ENCODE measurements around the gene GAST. TPM values are rescaled to one million over a fixed set of nuclear protein-coding genes. Genes with fewer than 3 reads are reported as not detected.

GAST gene
- total and polyA plus RNA-seq, 12 donors, result not detected

DNA sequence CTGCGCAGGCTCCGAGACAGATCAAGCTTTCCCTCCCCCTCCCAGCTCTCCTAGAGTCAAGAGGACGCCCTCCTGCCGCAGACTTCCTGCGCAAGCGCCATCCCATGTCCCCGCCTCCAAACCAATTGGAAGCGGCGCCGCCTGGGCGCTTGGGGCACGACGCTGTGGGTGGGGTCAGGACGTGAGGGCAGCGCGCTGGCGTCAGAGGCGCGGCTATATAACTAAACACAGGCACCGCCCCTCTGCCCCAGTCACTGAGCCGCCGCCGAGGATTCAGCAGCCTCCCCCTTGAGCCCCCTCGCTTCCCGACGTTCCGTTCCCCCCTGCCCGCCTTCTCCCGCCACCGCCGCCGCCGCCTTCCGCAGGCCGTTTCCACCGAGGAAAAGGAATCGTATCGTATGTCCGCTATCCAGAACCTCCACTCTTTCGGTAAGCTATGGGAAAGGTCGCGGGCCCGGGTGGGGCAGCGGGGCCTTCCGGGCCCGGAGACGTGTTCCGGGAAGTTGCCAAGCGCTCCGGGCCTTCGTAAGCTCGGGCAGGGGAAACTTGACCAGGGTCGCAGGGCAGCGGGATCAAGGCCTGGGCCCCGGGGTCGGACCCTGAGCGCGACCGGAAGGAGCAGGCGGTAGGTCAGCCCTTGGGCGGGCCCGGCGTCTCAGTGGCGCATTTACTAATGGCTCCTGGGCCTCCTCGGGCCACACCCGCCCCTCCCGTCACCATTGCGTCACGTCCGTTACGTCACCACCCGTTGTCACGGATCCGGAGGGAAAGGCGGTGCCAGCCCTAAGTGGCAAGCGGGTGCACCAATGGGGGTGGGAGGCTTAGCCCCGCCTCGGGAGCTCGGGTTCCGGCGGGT is 23.3 kb upstream of the GAST start, which contains the start of gene EIF1:
Gene EIF1 (plus strand): TSS at position 245 of the 856 bp plus-strand sequence. CDS start 154 bp downstream, at position 399.
- DNase-seq, result peak; percentile 100
- WGBS, 4 donors, result 0 to 1% (median 0%) methylated on average over 12 to 81 of the region's 81 CpGs

DNA sequence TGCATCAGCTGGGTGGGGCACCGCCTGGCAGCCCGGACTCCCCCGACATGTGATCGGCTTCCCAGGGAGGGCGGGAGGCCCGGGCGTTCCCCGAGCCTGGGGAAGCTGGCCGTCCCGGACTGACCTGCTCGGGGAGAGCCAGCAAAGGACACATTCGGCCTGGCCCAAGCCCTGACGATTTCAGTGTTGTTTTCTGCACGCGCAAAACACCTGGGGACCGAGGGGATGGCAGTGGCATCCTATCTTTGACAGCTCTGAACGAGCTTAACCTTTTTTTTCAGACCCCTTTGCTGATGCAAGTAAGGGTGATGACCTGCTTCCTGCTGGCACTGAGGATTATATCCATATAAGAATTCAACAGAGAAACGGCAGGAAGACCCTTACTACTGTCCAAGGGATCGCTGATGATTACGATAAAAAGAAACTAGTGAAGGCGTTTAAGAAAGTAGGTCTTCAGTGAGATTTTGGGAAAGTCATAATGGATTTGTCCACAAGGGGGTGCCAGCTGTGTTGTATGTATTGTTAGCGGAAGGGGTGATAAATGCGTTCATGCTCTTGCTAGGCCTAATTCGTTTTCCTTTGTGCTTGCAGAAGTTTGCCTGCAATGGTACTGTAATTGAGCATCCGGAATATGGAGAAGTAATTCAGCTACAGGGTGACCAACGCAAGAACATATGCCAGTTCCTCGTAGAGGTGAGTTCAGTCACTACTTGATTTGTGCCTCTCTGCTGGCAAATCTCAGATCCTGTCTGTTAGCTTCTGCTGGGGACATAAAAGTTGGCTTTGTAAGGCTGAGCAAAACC is 22.4 kb upstream of the GAST start:
- no peaks in the 10 kb centered on the region for H3K9me3 ChIP-seq (replicated peaks in 1 of 3)
- H3K36me3 ChIP-seq (replicated peaks in 1 of 2), result peaks cover 0 to 53% of the 10 kb centered on the region in 2 donors
- 1 to 2% (median 2%) methylated on average over 11 to 27 of the region's 27 CpGs for WGBS, 4 donors
- peak in 5 of 7 donors; percentile 51 to 75 (median 65) for DNase-seq
- H3K27ac ChIP-seq, result peak overlapping the region; percentile 100
- intact Hi-C loops (cut with DNase I), result no loop called here
- peaks cover 13 to 34% of the 10 kb centered on the region in 2 donors for H3K4me1 ChIP-seq (replicated peaks in 1 of 2)
- TF ChIP-seq, protein P1, sequence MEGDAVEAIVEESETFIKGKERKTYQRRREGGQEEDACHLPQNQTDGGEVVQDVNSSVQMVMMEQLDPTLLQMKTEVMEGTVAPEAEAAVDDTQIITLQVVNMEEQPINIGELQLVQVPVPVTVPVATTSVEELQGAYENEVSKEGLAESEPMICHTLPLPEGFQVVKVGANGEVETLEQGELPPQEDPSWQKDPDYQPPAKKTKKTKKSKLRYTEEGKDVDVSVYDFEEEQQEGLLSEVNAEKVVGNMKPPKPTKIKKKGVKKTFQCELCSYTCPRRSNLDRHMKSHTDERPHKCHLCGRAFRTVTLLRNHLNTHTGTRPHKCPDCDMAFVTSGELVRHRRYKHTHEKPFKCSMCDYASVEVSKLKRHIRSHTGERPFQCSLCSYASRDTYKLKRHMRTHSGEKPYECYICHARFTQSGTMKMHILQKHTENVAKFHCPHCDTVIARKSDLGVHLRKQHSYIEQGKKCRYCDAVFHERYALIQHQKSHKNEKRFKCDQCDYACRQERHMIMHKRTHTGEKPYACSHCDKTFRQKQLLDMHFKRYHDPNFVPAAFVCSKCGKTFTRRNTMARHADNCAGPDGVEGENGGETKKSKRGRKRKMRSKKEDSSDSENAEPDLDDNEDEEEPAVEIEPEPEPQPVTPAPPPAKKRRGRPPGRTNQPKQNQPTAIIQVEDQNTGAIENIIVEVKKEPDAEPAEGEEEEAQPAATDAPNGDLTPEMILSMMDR (IDR thresholded peaks at IDR 0.05), result peak; percentile 48 to 83 (median 66)
- no peak for TF ChIP-seq POLR2A (IDR thresholded peaks at IDR 0.05)
- H3K4me3 ChIP-seq, result peak overlapping the region; percentile 74 to 100 (median 94)
- H3K27me3 ChIP-seq, result no peaks in the 10 kb centered on the region

More for the DNA sequence above, 23.3 kb upstream of the GAST start, which contains the start of gene EIF1:
- peak within 1 kb of the TSS; percentile 74 to 100 (median 94) for H3K4me3 ChIP-seq
- intact Hi-C loops (cut with DNase I), result no loop called here
- H3K9me3 ChIP-seq (replicated peaks in 1 of 3), result no peaks in the 10 kb centered on the region
- TF ChIP-seq, protein P1 (IDR thresholded peaks at IDR 0.05), result peak in 1 of 6 experiments; percentile 17
- TF ChIP-seq POLR2A (IDR thresholded peaks at IDR 0.05), result peak; percentile 100
- H3K36me3 ChIP-seq (replicated peaks in 1 of 2), result peaks cover 0 to 45% of the 10 kb centered on the region in 2 donors
- H3K27me3 ChIP-seq, result no peaks in the 10 kb centered on the region
- peak within 1 kb of the TSS; percentile 100 for H3K27ac ChIP-seq
- peaks cover 13 to 34% of the 10 kb centered on the region in 2 donors for H3K4me1 ChIP-seq (replicated peaks in 1 of 2)

DNA sequence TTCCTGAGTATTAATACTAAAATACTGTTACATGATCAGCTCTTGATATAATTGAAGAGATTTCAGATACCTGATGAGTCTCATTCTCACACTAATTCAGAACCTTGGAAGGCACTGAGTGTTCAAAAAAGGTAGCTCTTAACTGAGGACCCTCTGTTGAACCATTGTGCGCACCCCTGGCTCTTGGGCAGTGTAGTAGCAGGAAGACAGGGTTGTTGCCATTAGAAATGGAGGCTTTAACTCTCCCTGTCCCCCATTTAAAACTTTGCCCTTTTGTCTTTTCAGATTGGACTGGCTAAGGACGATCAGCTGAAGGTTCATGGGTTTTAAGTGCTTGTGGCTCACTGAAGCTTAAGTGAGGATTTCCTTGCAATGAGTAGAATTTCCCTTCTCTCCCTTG is 21.6 kb upstream of the GAST start:
- no peak for DNase-seq
- no peak for TF ChIP-seq POLR2A (IDR thresholded peaks at IDR 0.05)
- TF ChIP-seq, protein P1 (IDR thresholded peaks at IDR 0.05), result no peak
- intact Hi-C loops (cut with DNase I), result no loop called here
- Histone ChIP-seq H3K9me3 (replicated peaks in 1 of 3) (no peaks in the 10 kb centered on the region), H3K27me3 (no peaks in the 10 kb centered on the region), H3K4me1 (replicated peaks in 1 of 2) (peaks cover 13 to 34% of the 10 kb centered on the region in 2 donors), H3K36me3 (replicated peaks in 1 of 2) (peaks cover 0 to 58% of the 10 kb centered on the region in 2 donors), H3K27ac (peak overlapping the region in 4 of 5 donors; percentile 100), H3K4me3 (peak overlapping the region in 1 of 4 donors; percentile 97)
- WGBS, 4 donors, result 59 to 70% (median 59%) methylated on average over 2 of the region's 2 CpGs
